Measurements from ENCODE around the gene FBLN2.

Gene FBLN2

DNA sequence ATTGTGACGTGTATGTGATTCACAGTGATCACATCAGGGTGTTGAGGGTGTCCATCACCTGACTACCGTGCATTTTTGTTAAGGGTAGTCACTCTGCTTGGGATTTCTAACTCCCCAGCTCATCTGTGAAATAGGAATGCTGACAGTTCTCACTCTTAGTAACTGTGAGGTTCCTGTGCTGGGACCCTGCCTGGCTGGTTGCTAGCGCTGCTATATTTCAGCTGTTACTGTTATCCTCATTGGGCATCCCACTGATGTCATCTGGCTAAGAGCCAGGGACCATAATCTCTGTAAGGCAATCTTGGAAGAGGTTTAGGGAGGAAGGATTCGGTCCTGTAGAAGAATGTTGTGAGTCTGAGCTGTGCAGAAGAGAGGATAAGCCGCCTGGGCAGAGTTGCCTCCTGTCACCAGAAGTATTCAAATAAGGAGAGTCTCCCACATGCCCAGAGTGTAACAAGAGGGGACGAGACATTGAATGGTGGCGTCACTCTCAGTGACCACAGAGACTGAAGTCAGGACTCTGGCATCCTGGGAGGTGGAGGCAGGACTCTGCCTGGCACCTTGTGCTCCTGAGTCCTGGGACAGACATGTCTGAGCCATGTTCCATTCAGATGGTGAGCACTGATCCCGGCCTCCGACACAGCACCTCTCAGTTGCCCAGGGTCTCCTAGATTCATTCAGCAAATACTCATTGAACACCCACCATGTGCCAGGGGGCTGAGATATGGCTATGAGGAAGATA, 52.2 kb downstream of the FBLN2 start:
- no peak overlapping the region for H3K4me2 ChIP-seq
- TF ChIP-seq, protein P1, sequence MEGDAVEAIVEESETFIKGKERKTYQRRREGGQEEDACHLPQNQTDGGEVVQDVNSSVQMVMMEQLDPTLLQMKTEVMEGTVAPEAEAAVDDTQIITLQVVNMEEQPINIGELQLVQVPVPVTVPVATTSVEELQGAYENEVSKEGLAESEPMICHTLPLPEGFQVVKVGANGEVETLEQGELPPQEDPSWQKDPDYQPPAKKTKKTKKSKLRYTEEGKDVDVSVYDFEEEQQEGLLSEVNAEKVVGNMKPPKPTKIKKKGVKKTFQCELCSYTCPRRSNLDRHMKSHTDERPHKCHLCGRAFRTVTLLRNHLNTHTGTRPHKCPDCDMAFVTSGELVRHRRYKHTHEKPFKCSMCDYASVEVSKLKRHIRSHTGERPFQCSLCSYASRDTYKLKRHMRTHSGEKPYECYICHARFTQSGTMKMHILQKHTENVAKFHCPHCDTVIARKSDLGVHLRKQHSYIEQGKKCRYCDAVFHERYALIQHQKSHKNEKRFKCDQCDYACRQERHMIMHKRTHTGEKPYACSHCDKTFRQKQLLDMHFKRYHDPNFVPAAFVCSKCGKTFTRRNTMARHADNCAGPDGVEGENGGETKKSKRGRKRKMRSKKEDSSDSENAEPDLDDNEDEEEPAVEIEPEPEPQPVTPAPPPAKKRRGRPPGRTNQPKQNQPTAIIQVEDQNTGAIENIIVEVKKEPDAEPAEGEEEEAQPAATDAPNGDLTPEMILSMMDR (conservative IDR thresholded peaks at IDR 0.05; ENCODE audit: low read depth, low read length) = no peak
- H3K79me2 ChIP-seq (ENCODE audit: insufficient read depth, low read depth) = no peaks in the 10 kb centered on the region
- no peaks in the 10 kb centered on the region for H4K20me1 ChIP-seq (ENCODE audit: insufficient read depth)
- H3K27me3 ChIP-seq (ENCODE audit: insufficient read depth, low read depth) = no peaks in the 10 kb centered on the region
- H3K4me3 ChIP-seq (IDR thresholded peaks at IDR 0.05; ENCODE audit: insufficient read depth, low read depth, low read length) = no peak overlapping the region
- H2AFZ ChIP-seq (ENCODE audit: low read depth) = no peak overlapping the region
- H3K4me1 ChIP-seq (ENCODE audit: low read depth, poor library complexity, severe bottlenecking) = no peaks in the 10 kb centered on the region
- H3K27ac ChIP-seq = no peak overlapping the region
- no peaks in the 10 kb centered on the region for H3K36me3 ChIP-seq (ENCODE audit: insufficient read depth)
- no peak overlapping the region for H3K9ac ChIP-seq

DNA sequence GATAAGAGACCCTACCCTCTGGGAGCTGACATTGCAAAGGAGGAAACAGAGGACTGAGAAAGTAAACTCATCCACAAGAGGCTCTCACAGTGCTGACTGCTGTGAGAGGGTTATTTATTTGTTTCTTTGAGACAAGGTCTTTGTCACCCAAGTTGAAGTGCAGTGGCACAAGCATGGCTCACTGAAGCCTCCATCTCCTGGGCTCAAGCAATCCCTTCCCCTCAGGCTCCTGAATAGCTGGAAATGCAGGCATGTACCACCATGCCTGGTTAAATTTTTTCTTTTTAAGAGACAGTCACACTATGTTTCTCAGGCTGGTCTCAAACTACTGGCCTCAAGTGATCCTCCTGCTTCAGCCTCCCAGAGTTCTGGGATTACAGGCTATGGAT, 52.8 kb downstream of the FBLN2 start:
- Histone ChIP-seq H3K27ac (no peak overlapping the region), H2AFZ (ENCODE audit: low read depth) (no peak overlapping the region), H3K79me2 (ENCODE audit: insufficient read depth, low read depth) (no peaks in the 10 kb centered on the region), H4K20me1 (ENCODE audit: insufficient read depth) (no peaks in the 10 kb centered on the region), H3K4me2 (no peak overlapping the region), H3K4me3 (IDR thresholded peaks at IDR 0.05; ENCODE audit: insufficient read depth, low read depth, low read length) (no peak overlapping the region), H3K4me1 (ENCODE audit: low read depth, poor library complexity, severe bottlenecking) (no peaks in the 10 kb centered on the region), H3K9ac (no peak overlapping the region), H3K36me3 (ENCODE audit: insufficient read depth) (no peaks in the 10 kb centered on the region), H3K27me3 (ENCODE audit: insufficient read depth, low read depth) (no peaks in the 10 kb centered on the region)
- TF ChIP-seq, protein P1 (conservative IDR thresholded peaks at IDR 0.05; ENCODE audit: low read depth, low read length) = no peak

DNA sequence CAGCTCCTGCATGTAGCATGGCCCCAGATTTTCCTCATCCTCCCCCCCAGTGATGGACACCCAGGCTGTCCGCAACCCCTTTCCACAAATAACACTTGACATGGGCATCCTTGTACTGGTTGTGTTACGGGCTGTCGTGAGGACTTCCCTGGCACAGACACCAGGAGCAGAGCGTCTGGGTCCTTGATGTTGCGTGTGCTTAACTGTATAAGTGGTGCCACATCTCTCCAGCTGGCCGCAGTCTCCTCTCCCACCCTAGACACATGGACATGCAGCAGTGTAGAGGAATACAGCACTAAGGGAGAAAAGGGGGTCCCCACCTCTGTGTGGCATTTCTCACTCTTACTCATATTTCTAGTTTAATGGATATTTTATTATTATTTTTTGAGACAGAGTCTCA, 56.6 kb downstream of the FBLN2 start:
- Histone ChIP-seq H3K4me1 (ENCODE audit: low read depth, poor library complexity, severe bottlenecking) (no peaks in the 10 kb centered on the region), H3K36me3 (ENCODE audit: insufficient read depth) (no peaks in the 10 kb centered on the region), H4K20me1 (ENCODE audit: insufficient read depth) (no peaks in the 10 kb centered on the region), H3K9ac (no peak overlapping the region), H3K27me3 (ENCODE audit: insufficient read depth, low read depth) (no peaks in the 10 kb centered on the region), H3K4me2 (no peak overlapping the region), H3K4me3 (IDR thresholded peaks at IDR 0.05; ENCODE audit: insufficient read depth, low read depth, low read length) (no peak overlapping the region), H3K79me2 (ENCODE audit: insufficient read depth, low read depth) (no peaks in the 10 kb centered on the region), H2AFZ (ENCODE audit: low read depth) (no peak overlapping the region), H3K27ac (no peak overlapping the region)
- TF ChIP-seq, protein P1 (conservative IDR thresholded peaks at IDR 0.05; ENCODE audit: low read depth, low read length) = no peak

DNA sequence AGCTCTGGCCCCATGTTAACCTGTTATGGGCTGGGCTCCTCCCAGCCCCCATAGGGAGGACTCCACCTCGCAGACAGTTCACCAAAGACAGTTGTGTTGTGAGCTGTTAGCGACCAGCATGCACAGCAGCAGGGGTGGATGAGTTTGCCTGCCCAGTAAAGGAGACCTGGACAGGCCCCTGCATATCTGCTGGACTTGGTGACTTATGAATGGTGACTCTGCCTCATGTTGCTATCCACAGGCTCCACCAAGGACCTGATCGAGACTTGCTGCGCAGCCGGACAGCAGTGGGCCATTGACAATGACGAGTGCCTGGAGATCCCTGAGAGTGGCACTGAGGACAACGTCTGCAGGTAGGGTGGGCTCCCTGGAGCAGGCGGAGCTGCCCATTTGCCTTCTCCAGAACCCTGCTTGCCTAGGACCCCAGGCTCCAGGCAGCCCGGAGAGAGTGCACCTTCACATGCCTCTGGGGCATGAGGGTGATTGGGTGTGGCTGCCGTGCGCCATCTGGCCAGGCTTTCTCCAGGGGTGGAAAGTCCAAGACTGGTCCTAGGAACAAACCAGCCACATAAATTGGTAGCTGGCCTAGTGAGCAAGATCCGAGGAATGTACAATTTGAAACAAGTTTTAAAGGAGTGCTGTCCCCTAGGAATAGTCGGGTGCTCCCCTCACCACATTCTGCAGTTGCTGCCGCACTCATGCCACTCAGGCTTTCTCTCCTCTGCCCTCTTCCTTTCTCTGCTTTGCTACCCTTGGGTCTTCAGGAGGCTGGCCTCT, 59.1 kb downstream of the FBLN2 start:
- Histone ChIP-seq H3K9ac (no peak overlapping the region), H3K36me3 (ENCODE audit: insufficient read depth) (no peaks in the 10 kb centered on the region), H3K27me3 (ENCODE audit: insufficient read depth, low read depth) (no peaks in the 10 kb centered on the region), H4K20me1 (ENCODE audit: insufficient read depth) (no peaks in the 10 kb centered on the region), H3K4me3 (IDR thresholded peaks at IDR 0.05; ENCODE audit: insufficient read depth, low read depth, low read length) (no peak overlapping the region), H3K4me1 (ENCODE audit: low read depth, poor library complexity, severe bottlenecking) (no peaks in the 10 kb centered on the region), H2AFZ (ENCODE audit: low read depth) (no peak overlapping the region), H3K27ac (no peak overlapping the region), H3K79me2 (ENCODE audit: insufficient read depth, low read depth) (no peaks in the 10 kb centered on the region), H3K4me2 (no peak overlapping the region)
- TF ChIP-seq, protein P1 (conservative IDR thresholded peaks at IDR 0.05; ENCODE audit: low read depth, low read length) = no peak
